Body of pancreas (tissue), 4 donors: ENCODE measurements around the gene RIMBP2. TPM values are rescaled to one million over a fixed set of nuclear protein-coding genes. Genes with fewer than 3 reads are reported as not detected.

ENCODE experiments used
- ATAC-seq: fragments of 150-250 bp; one replicate; pipeline ENCODE4 v1.9.1; 2016
- DNase-seq, 4 donors: peaks; one replicate each; pipeline ENCODE4 v3.0.0-alpha.2; 2019
- H3K27ac ChIP-seq, 4 donors: fragments of 200-600 bp; sonication (generic); 1 replicate in 3 of 4; 2 replicates in 1 of 4; pipeline versions ENCODE4 v1.5.1 to v1.6.1; 2016 to 2019; ENCODE audit warnings: mild to moderate bottlenecking in 1 of 4, mixed read lengths in 1 of 4, moderate library complexity in 1 of 4
- H3K27me3 ChIP-seq, 2 donors: fragments of 200-600 bp; sonication (generic); one replicate each; pipeline ENCODE4 v1.6.0; 2016; ENCODE audit warnings: mild to moderate bottlenecking in 1 of 2
- H3K36me3 ChIP-seq, 2 donors: fragments of 200-600 bp; sonication (generic); replicated peaks in 1 of 2; 2 replicates each; pipeline ENCODE4 v1.5.1; 2016; ENCODE audit warnings: low read depth in 2 of 2; ENCODE audit not compliant: insufficient read depth in 1 of 2
- H3K4me1 ChIP-seq: fragments of 200-600 bp; sonication (generic); one replicate; pipeline ENCODE4 v1.6.0; 2016
- H3K4me3 ChIP-seq, 2 donors: fragments of 200-600 bp; sonication (generic); 1 replicate in 1 of 2; 2 replicates in 1 of 2; pipeline ENCODE4 v1.5.1; 2016 to 2019
- H3K9me3 ChIP-seq, 3 donors: fragments of 200-600 bp; sonication (generic); 1 replicate in 2 of 3; 2 replicates in 1 of 3; pipeline ENCODE4 v1.5.1; 2016
- CTCF ChIP-seq, 7 experiments: fragments of 450-650 bp in 4 of 7; fragments of 200-600 bp in 3 of 7; sonication (generic) in 3 of 7; IDR thresholded peaks; one replicate each; pipeline ENCODE4 v1.5.1; 2016 to 2019; ENCODE audit warnings: antibody characterized with exemption in 7 of 7
- POLR2A ChIP-seq, 3 donors: fragments of 450-650 bp; IDR thresholded peaks; one replicate each; pipeline ENCODE4 v1.6.1; 2016; ENCODE audit warnings: antibody characterized with exemption in 3 of 3, mild to moderate bottlenecking in 2 of 3
- WGBS, 2 donors: methylation state at CpG; one replicate each; pipeline ENCODE4 v1.1.5; 2017; 5-methylcytosine and 5-hydroxymethylcytosine counted together
- intact Hi-C: fragments of 100-400 bp; cut with DNase I; formaldehyde crosslinking; loops from one replicate; pipeline ENCODE4 v1.15.1; 2023
- total RNA-seq, 2 donors: library from RNA; depleted of rRNA; stranded (reverse); fragments of >200 nt; gene quantifications; one replicate each; pipeline ENCODE4 v1.1.0, GENCODE V29; 2016

RIMBP2 gene
- total RNA-seq, 2 donors from 2014 or later: 7.3 to 27.4 TPM

- Histone ChIP-seq H3K27me3 (no peaks in the 10 kb centered on the region), H3K4me1 (no peaks in the 10 kb centered on the region), H3K27ac (no peak overlapping the region), H3K36me3 (no peaks in the 10 kb centered on the region), H3K4me3 (no peak overlapping the region), H3K9me3 (no peaks in the 10 kb centered on the region)
- intact Hi-C loops: no loop called here
- no peak for TF ChIP-seq CTCF (IDR thresholded peaks at IDR 0.05)
- no peak for TF ChIP-seq POLR2A (IDR thresholded peaks at IDR 0.05)
- 56 to 58% methylated on average over 8 of the region's 8 CpGs for WGBS, 2 donors
- DNase-seq (no peak), ATAC-seq (no peak)
Measured at GRCh38 chr12:130524759-130525158, 191.3 kb downstream of the RIMBP2 start.

- no peak overlapping the region for H3K4me3 ChIP-seq
- WGBS, 2 donors: 41 to 63% methylated on average over 7 to 9 of the region's 9 CpGs
- no peak for TF ChIP-seq POLR2A (IDR thresholded peaks at IDR 0.05)
- no peak for TF ChIP-seq CTCF (IDR thresholded peaks at IDR 0.05)
- no peaks in the 10 kb centered on the region for H3K4me1 ChIP-seq
- intact Hi-C loops: no loop called here
- DNase-seq: no peak
- H3K36me3 ChIP-seq: no peaks in the 10 kb centered on the region
- H3K9me3 ChIP-seq: no peaks in the 10 kb centered on the region
- no peak overlapping the region for H3K27ac ChIP-seq
- no peaks in the 10 kb centered on the region for H3K27me3 ChIP-seq
- ATAC-seq: no peak
Measured at GRCh38 chr12:130523863-130524614, 192.1 kb downstream of the RIMBP2 start.

GRCh38 chr12:130523208-130523607 lies 192.9 kb downstream of the RIMBP2 start:
- Histone ChIP-seq H3K27ac (no peak overlapping the region), H3K36me3 (no peaks in the 10 kb centered on the region), H3K27me3 (no peaks in the 10 kb centered on the region), H3K4me3 (no peak overlapping the region), H3K4me1 (no peaks in the 10 kb centered on the region), H3K9me3 (no peaks in the 10 kb centered on the region)
- ATAC-seq: no peak
- WGBS, 2 donors: 53 to 55% methylated on average over 9 of the region's 9 CpGs
- intact Hi-C loops: no loop called here
- no peak for DNase-seq
- TF ChIP-seq CTCF (IDR thresholded peaks at IDR 0.05) (no peak), POLR2A (IDR thresholded peaks at IDR 0.05) (no peak)

GRCh38 chr12:130522244-130522834 lies 193.8 kb downstream of the RIMBP2 start:
- TF ChIP-seq POLR2A (IDR thresholded peaks at IDR 0.05) (no peak), CTCF (IDR thresholded peaks at IDR 0.05) (no peak)
- Histone ChIP-seq H3K36me3 (no peaks in the 10 kb centered on the region), H3K4me3 (no peak overlapping the region), H3K27ac (no peak overlapping the region), H3K27me3 (no peaks in the 10 kb centered on the region), H3K4me1 (no peaks in the 10 kb centered on the region), H3K9me3 (no peaks in the 10 kb centered on the region)
- DNase-seq: no peak
- 57 to 58% methylated on average over 16 to 17 of the region's 17 CpGs for WGBS, 2 donors
- ATAC-seq: no peak
- intact Hi-C loops: no loop called here
